Keratinocyte (primary cell): ENCODE results near the gene SHLD2. TPM values are rescaled to one million over a fixed set of nuclear protein-coding genes. Genes with fewer than 3 reads are reported as not detected.

Experiments
- DNase-seq: peaks from one replicate; pipeline ENCODE4 v3.0.0-alpha.2; 2011; ENCODE audit warnings: low read depth, missing footprints, low spot score
- FAIRE-seq: peaks from 2 replicates; lab custom pipeline; 2011; peaks lifted over from hg19 to GRCh38; lab: Jason Lieb, UNC
- H2AFZ ChIP-seq: 2 replicates; pipeline ENCODE4 v1.6.0; 2012; ENCODE audit warnings: low read length, control low read depth, inconsistent platforms; ENCODE audit not compliant: control insufficient read depth
- H3K27ac ChIP-seq: 2 replicates; pipeline ENCODE4 v1.5.1; 2011; ENCODE audit warnings: low read length; ENCODE audit not compliant: control insufficient read depth, insufficient read depth
- H3K27me3 ChIP-seq: 3 replicates; pipeline ENCODE4 v1.6.0; 2011; ENCODE audit warnings: low read length; ENCODE audit not compliant: control insufficient read depth, insufficient read depth; ENCODE audit errors: extremely low read depth
- H3K36me3 ChIP-seq, 2 experiments: 2 replicates in 1 of 2; 3 replicates in 1 of 2; pipeline ENCODE4 v1.5.1; 2011; ENCODE audit warnings: low read length in 2 of 2, mild to moderate bottlenecking in 1 of 2; ENCODE audit not compliant: control insufficient read depth in 2 of 2, insufficient read depth in 2 of 2; ENCODE audit errors: extremely low read depth in 1 of 2
- H3K4me1 ChIP-seq: 3 replicates; pipeline ENCODE4 v1.5.1; 2011; ENCODE audit warnings: low read length; ENCODE audit not compliant: control insufficient read depth, insufficient read depth; ENCODE audit errors: extremely low read depth
- H3K4me2 ChIP-seq: 3 replicates; pipeline ENCODE4 v1.6.0; 2011; ENCODE audit warnings: low read depth, low read length; ENCODE audit not compliant: control insufficient read depth, insufficient read depth; ENCODE audit errors: extremely low read depth
- H3K4me3 ChIP-seq, 3 experiments: fragments of 200-600 bp in 1 of 3; sonication (generic) in 1 of 3; 2 replicates in 2 of 3; 3 replicates in 1 of 3; pipeline ENCODE4 v1.5.1; 2011 to 2016; ENCODE audit warnings: low read length in 3 of 3, mild to moderate bottlenecking in 3 of 3, control low read depth in 2 of 3, inconsistent platforms in 1 of 3, low read depth in 1 of 3, mixed read lengths in 1 of 3, mixed run types in 1 of 3, moderate library complexity in 1 of 3; ENCODE audit not compliant: control insufficient read depth in 2 of 3, insufficient read depth in 2 of 3; ENCODE audit errors: extremely low read depth in 1 of 3
- H3K79me2 ChIP-seq: 2 replicates; pipeline ENCODE4 v1.6.0; 2012; ENCODE audit warnings: low read length; ENCODE audit not compliant: control insufficient read depth, insufficient read depth
- H3K9ac ChIP-seq: 3 replicates; pipeline ENCODE4 v1.6.0; 2011; ENCODE audit warnings: low read length; ENCODE audit not compliant: control insufficient read depth, insufficient read depth; ENCODE audit errors: extremely low read depth
- H3K9me1 ChIP-seq: 3 replicates; pipeline ENCODE4 v1.6.0; 2011; ENCODE audit warnings: low read length; ENCODE audit not compliant: control insufficient read depth, insufficient read depth; ENCODE audit errors: extremely low read depth
- H3K9me3 ChIP-seq: 2 replicates; pipeline ENCODE4 v1.5.1; 2012; ENCODE audit warnings: low read depth, low read length; ENCODE audit not compliant: control insufficient read depth
- H4K20me1 ChIP-seq: 3 replicates; pipeline ENCODE4 v1.6.0; 2011; ENCODE audit warnings: low read length; ENCODE audit not compliant: control insufficient read depth, insufficient read depth; ENCODE audit errors: extremely low read depth
- EZH2 ChIP-seq: IDR thresholded peaks from one replicate; pipeline ENCODE4 v1.6.1; 2012; ENCODE audit warnings: inconsistent platforms, mild to moderate bottlenecking, low read length, moderate library complexity
- dilution Hi-C: fragments of 300-500 bp; cut with MboI; formaldehyde crosslinking; loops from one replicate; pipeline ENCODE4 v1.7.0; 2020; ENCODE audit warnings: low sequenced_read_pairs; ENCODE audit not compliant: extremely low pct_ligation_motif_present
- polyA plus RNA-seq, 5 experiments: library from polyadenylated mRNA; depleted of rRNA in 3 of 5; stranded (reverse) in 3 of 5; stranded (forward) in 1 of 5; unstranded in 1 of 5; fragments of >200 nt; gene quantifications; 1 replicate in 1 of 5; 2 replicates in 3 of 5; 3 replicates in 1 of 5; pipeline versions ENCODE4 v1.2.1 to v1.2.3, GENCODE V29; 2011 to 2012; ENCODE audit warnings: missing spikeins in 2 of 5, low read depth in 1 of 5, low replicate concordance in 1 of 5
- TF ChIP-seq, protein P1 (sequence below), 3 experiments: IDR thresholded peaks in 1 of 3; conservative IDR thresholded peaks in 1 of 3; optimal IDR thresholded peaks in 1 of 3; 2 replicates in 2 of 3; 3 replicates in 1 of 3; pipeline versions ENCODE3 to v1.5.1; 2011; ENCODE audit warnings: low read length in 3 of 3, mild to moderate bottlenecking in 3 of 3, moderate library complexity in 2 of 3, control low read depth in 1 of 3, inconsistent platforms in 1 of 3; ENCODE audit not compliant: insufficient read depth in 2 of 3; ENCODE audit errors: extremely low read depth in 1 of 3

Gene SHLD2
- polyA plus RNA-seq, 1 donor (not counting 4 experiments of a cell fraction or from before 2014, with no cell fraction given) = 15.8 TPM

- dilution Hi-C loops = no loop called here
- Histone ChIP-seq H3K36me3 (peaks cover 4 to 12% of the 10 kb centered on the region in 2 experiments), H3K9me3 (no peaks in the 10 kb centered on the region), H4K20me1 (no peaks in the 10 kb centered on the region), H2AFZ (no peak overlapping the region), H3K9ac (no peak overlapping the region), H3K9me1 (no peaks in the 10 kb centered on the region), H3K79me2 (peaks cover 87% of the 10 kb centered on the region), H3K4me1 (peaks cover 14% of the 10 kb centered on the region), H3K4me2 (peak overlapping the region; percentile 96), H3K27ac (peak overlapping the region; percentile 24), H3K27me3 (no peaks in the 10 kb centered on the region), H3K4me3 (peak overlapping the region in 1 of 3 experiments; percentile 9)
- no peak for FAIRE-seq
- TF ChIP-seq EZH2 = no peak
- TF ChIP-seq, protein P1, sequence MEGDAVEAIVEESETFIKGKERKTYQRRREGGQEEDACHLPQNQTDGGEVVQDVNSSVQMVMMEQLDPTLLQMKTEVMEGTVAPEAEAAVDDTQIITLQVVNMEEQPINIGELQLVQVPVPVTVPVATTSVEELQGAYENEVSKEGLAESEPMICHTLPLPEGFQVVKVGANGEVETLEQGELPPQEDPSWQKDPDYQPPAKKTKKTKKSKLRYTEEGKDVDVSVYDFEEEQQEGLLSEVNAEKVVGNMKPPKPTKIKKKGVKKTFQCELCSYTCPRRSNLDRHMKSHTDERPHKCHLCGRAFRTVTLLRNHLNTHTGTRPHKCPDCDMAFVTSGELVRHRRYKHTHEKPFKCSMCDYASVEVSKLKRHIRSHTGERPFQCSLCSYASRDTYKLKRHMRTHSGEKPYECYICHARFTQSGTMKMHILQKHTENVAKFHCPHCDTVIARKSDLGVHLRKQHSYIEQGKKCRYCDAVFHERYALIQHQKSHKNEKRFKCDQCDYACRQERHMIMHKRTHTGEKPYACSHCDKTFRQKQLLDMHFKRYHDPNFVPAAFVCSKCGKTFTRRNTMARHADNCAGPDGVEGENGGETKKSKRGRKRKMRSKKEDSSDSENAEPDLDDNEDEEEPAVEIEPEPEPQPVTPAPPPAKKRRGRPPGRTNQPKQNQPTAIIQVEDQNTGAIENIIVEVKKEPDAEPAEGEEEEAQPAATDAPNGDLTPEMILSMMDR (optimal IDR thresholded peaks at IDR 0.05 in 1 of 3, IDR thresholded peaks at IDR 0.05 in 1 of 3, conservative IDR thresholded peaks at IDR 0.05 in 1 of 3; ENCODE audit: extremely low read depth in 1 of 3, insufficient read depth in 2 of 3, low read length in 3 of 3) = no peak
- DNase-seq = no peak
Measured at GRCh38 chr10:87090779-87091178, 4.2 kb upstream of the SHLD2 start.

- no peak for DNase-seq
- peak overlapping the region; percentile 85 for H3K27ac ChIP-seq
- dilution Hi-C loops = no loop called here
- H3K27me3 ChIP-seq = no peaks in the 10 kb centered on the region
- H3K4me3 ChIP-seq = peak overlapping the region; percentile 78 to 99 (median 93)
- no peaks in the 10 kb centered on the region for H4K20me1 ChIP-seq
- H3K9ac ChIP-seq = peak overlapping the region; percentile 89
- H3K36me3 ChIP-seq = peaks cover 4 to 6% of the 10 kb centered on the region in 2 experiments
- peak overlapping the region; percentile 96 for H3K4me2 ChIP-seq
- no peaks in the 10 kb centered on the region for H3K9me1 ChIP-seq
- TF ChIP-seq, protein P1 (optimal IDR thresholded peaks at IDR 0.05 in 1 of 3, IDR thresholded peaks at IDR 0.05 in 1 of 3, conservative IDR thresholded peaks at IDR 0.05 in 1 of 3; ENCODE audit: extremely low read depth in 1 of 3, insufficient read depth in 2 of 3, low read length in 3 of 3) = no peak
- no peak for TF ChIP-seq EZH2
- H3K79me2 ChIP-seq = peaks cover 88% of the 10 kb centered on the region
- H3K9me3 ChIP-seq = no peaks in the 10 kb centered on the region
- FAIRE-seq = peak; percentile 59
- H3K4me1 ChIP-seq = peaks cover 23% of the 10 kb centered on the region
- no peak overlapping the region for H2AFZ ChIP-seq
Measured at GRCh38 chr10:87092376-87092860, 2.6 kb upstream of the SHLD2 start.
